SK-N-SH (cell line): ENCODE data around the gene NBDY.

Experiments
- FOXJ3 ChIP-seq: sonication (generic); formaldehyde crosslinking; IDR thresholded peaks from 2 replicates; pipeline ENCODE4 v1.5.1; 2020; ENCODE audit warnings: mild to moderate bottlenecking, missing genetic modification reagents
- GATA2 ChIP-seq: sonication (generic); formaldehyde crosslinking; IDR thresholded peaks from 2 replicates; pipeline ENCODE4 v1.5.0; 2020; ENCODE audit warnings: mild to moderate bottlenecking, missing genetic modification reagents
- JUND ChIP-seq: IDR thresholded peaks from 2 replicates; pipeline ENCODE4 v1.4.0; 2012
- TF ChIP-seq, protein P1 (sequence below): fragments of 200-600 bp; sonication (generic); IDR thresholded peaks from 2 replicates; pipeline ENCODE4 v1.6.1; 2017; ENCODE audit warnings: antibody characterized with exemption, mild to moderate bottlenecking, moderate library complexity

- no peak for TF ChIP-seq FOXJ3
- TF ChIP-seq, protein P1, sequence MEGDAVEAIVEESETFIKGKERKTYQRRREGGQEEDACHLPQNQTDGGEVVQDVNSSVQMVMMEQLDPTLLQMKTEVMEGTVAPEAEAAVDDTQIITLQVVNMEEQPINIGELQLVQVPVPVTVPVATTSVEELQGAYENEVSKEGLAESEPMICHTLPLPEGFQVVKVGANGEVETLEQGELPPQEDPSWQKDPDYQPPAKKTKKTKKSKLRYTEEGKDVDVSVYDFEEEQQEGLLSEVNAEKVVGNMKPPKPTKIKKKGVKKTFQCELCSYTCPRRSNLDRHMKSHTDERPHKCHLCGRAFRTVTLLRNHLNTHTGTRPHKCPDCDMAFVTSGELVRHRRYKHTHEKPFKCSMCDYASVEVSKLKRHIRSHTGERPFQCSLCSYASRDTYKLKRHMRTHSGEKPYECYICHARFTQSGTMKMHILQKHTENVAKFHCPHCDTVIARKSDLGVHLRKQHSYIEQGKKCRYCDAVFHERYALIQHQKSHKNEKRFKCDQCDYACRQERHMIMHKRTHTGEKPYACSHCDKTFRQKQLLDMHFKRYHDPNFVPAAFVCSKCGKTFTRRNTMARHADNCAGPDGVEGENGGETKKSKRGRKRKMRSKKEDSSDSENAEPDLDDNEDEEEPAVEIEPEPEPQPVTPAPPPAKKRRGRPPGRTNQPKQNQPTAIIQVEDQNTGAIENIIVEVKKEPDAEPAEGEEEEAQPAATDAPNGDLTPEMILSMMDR = no peak
- no peak for TF ChIP-seq JUND
- TF ChIP-seq GATA2 (CRISPR knock-in tag) = no peak
These were observed 1.5 kb upstream of the NBDY start for GRCh38 chrX:56727531-56727930.
